DMS79 treated with DMSO at 0.1 percent for 48 hours (cell line): ENCODE results near the gene ZNF646.

Experiments
- DNase-seq: peaks from one replicate; lab custom pipeline; 2025; lab: John Stamatoyannopoulos, UW

The ZNF646 gene

DNA sequence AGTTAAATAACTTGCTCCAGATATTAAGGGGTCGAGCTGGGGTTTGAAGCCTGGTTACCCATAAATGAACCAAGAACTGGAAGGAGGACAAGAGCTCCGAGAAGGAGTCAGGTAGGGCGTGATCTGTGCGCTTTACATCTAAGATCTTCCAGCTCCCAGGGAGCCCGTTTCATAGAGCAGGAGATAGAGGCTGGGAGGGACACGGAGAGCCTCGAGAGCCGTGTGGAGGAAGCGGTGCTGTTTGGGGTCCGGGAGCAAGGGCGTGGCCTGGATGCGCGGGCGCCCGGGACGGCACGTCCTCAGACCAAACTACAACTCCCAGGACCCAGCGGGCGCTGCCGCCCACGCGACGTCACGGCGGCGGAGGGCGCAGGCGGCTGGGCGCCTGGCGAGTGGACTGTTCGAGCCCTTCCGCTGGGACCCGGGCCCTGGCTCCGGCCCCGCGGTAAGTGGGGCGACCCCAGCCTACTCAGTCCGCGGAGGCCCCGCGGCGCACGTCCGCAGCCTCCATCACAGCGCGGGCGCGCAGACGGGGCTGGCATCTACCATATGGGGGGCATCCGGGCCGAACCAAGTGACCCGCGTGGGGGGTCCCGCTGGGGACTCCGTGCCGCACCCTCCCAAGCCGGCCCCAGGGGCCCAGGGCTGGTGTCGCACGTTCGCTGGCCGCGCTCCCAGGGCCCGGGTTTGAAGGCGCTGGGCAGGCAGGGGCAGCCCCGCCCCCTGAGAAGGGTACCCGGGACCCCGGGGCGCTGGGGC lies 34.0 kb downstream of the ZNF646 start, which contains the start of gene BCKDK:
BCKDK (plus strand) TSS at position 352 of the 759 bp plus-strand sequence. CDS start 838 bp downstream, outside the sequence.
- peak; percentile 72 for DNase-seq

DNA sequence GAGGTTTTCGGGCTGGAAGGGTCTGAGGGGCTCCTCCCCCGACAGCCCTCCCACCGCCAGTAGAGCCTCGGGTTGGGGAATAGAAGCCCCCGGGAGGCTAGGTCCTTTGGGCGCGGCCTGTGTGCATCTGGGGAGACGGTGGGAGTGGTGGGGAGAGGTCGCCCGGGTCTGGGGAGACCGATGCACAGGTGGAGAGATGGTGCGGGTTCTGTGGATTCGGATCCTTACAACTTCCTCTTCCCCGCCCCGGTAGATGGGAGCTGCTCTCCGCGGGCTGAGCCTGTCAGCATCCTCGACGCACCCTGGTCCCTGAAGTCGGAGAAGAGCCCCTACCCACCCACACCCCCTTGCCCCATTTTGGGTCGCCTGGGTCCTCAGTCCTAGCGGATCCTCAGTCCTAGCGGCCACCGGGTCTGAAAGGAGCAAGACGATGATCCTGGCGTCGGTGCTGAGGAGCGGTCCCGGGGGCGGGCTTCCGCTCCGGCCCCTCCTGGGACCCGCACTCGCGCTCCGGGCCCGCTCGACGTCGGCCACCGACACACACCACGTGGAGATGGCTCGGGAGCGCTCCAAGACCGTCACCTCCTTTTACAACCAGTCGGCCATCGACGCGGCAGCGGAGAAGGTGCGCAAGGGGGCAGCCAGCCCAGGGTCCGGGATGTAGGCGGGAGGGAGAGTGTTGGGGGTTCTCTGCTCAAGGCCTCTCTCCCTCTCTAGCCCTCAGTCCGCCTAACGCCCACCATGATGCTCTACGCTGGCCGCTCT lies 34.8 kb downstream of the ZNF646 start:
- no peak for DNase-seq

DNA sequence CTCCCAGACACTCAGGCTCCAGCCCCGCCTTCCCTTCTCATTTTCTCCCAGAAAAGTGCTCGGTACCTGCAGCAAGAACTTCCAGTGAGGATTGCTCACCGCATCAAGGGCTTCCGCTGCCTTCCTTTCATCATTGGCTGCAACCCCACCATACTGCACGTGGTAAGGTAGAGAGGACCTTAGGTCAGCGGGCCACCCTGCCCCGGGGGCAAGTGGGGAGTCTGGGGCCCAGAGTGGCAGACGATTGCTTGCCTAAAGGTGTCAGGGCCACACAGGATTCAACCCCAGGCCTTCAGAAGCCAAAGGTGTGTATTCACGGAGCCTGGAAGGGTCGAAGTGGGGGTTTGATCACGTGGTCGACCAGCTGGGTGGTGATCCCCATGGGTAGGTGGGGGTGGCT lies 35.4 kb downstream of the ZNF646 start:
- no peak for DNase-seq

DNA sequence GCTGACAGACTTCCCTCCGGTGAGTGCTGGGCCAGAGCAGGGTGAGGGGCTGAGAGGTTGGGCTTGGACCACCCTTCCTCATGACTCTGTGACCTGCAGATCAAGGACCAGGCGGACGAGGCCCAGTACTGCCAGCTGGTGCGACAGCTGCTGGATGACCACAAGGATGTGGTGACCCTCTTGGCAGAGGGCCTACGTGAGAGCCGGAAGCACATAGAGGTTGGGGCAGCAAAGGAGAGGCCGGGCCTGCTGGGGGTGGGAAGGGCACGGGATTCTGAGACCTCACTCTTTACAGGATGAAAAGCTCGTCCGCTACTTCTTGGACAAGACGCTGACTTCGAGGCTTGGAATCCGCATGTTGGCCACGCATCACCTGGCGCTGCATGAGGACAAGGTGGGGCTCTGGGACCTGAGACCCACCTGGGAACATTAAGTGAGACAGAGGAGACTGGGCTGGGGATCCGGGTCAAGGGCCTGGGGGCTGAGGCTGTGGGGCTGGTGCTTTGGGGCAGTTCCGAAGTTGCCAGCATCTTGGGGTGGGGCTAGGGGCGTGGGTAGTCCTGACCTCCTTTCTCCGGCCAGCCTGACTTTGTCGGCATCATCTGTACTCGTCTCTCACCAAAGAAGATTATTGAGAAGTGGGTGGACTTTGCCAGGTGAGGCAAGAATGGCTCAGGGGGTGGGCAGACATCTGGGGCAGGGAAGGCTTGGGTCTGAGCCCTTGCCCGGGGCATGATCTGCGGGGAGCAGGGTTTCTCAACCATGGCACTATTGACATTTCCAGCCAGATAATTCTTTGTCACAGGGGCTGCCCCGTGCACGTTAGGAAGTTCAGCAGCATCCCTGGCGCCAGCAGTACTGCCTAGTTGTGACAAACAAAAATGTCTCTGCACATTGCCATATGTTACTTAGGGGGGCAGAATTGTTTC lies 36.1 kb downstream of the ZNF646 start:
- DNase-seq, result no peak

DNA sequence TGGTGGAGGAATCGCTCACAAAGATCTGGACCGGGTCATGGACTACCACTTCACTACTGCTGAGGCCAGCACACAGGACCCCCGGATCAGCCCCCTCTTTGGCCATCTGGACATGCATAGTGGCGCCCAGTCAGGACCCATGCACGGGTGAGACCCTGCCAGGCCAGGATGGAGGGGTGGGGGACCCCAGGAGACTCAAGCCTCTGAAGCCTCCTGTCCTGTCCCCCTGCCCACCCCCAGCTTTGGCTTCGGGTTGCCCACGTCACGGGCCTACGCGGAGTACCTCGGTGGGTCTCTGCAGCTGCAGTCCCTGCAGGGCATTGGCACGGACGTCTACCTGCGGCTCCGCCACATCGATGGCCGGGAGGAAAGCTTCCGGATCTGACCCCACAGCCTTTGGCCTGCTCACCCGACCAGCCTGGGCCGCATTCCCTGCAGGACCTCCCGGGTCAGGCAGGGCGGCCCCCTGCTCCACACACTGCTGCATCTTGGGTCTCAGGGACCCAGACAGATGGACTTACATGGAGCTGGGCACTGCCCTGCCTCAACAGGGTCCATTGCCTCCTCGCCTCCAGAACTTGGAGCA lies 37.8 kb downstream of the ZNF646 start:
- no peak for DNase-seq

DNA sequence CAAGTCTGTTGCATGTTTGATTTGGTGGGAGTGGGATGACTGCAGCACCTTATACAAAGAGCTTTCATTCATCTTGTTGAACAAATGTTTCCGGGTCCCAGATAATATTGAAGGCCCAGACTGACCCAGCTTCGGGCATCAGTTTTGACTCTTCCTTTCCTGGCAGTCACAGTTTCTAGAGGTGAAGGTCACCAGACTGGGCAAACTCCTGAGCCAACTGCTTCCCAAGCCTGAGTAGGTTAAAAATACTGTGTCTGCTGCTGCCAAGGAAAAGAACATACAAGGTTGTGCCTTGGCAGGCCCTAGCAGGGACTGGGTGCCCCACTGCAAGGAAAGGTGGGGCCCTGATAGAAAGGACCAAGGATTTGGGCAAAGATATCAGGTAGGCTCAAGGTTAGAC lies 38.5 kb downstream of the ZNF646 start:
- no peak for DNase-seq

DNA sequence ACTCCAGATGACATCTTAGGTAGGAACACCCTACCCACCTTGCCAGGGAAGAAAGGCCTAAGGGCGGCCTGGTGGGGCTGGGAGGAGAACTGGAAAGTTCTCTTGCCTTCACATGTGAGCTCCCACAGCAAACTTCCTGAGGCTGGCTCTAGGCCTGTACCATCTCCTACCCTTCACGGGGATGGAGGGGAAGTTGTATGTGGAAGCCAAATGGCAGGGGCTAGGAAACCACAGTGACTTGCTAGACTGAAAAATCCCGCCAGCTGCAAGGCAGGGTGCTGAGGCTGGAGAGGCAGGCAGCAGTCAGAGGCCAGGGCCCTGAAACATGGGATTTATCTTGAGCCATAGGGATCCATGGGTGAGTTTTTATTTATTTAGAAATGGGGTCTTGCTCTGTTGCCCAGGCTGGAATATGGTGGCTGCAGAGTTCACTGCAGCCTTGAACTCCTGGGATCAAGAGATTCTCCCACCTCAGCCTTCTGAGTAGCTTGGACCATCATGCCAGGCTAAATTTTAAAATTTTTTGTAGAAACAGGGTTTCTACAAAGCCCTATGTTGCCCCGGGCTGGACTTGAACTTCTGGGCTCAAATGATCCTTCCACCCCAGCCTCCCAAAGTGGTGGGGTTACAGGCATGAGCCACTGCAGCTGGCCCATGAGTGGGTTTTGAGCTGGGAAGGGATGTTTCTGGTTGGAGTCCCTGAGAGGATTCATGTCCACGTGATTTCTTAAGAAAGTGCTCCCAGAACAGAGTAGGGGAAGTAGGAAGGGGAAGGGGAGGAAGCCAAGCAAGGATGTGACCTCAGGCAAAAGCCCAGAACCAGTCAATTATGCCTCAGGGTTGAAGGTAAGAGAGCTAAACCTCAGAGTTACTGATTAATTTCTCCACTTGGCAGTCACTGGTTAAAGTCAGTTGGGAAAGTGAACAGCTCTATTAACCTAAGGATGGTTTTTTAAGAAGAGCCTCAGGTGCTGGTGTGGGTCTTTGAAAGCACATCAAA lies 39.2 kb downstream of the ZNF646 start:
- DNase-seq, result no peak

DNA sequence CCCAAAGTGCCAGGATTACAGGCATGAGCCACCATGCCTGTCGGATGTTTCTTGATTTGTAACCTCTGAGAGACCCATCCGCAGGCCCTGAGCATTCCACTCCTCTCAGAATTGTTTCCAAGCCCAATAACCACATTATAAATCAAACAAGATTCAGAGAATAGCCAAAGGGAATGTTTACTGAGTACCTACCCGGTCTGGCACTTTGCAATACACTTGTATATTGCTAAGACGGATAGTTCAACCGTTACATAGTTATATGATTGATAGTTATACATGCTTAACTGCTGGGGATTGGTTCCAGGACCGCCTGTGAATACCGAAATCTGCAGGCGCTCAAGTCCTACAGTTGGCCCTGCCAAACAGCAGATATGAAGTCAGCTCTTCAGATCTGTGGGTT lies 40.2 kb downstream of the ZNF646 start:
- no peak for DNase-seq

DNA sequence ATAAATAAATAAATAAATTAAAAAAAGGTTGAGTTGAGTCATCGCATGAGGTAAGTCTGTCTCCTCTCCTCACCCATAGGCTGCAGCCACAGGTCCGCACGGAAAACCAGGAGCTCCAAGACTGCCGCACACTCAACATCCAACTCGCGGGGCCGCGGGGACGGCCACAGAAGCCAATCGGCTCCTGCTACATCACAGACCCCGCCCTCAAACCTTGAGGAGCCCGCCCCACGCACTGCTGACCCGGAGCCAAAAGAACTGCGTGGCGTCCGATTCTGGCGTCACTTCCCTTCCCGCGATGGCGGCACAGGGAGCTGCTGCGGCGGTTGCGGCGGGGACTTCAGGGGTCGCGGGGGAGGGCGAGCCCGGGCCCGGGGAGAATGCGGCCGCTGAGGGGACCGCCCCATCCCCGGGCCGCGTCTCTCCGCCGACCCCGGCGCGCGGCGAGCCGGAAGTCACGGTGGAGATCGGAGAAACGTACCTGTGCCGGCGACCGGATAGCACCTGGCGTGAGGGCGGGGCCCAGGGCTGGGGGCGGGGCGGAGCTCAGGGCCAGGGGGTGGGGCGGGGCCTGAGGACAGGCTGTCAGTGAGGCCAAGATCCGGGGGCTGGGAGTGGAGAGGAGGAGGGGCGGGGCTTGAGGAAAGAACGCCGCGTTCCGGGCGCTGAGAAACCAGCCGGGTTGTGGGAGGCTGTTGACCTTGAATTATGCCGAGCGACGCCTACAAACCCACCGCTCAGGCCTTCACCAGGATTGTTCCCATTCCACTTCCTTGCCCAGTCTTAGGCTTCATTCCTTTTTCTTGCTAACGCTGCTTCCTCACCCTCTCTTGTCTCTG lies 43.4 kb downstream of the ZNF646 start, which contains the start of gene KAT8:
KAT8 (plus strand) TSS at position 281 of the 839 bp plus-strand sequence; CDS start at position 299, 18 bp downstream.
- DNase-seq, result peak; percentile 95

DNA sequence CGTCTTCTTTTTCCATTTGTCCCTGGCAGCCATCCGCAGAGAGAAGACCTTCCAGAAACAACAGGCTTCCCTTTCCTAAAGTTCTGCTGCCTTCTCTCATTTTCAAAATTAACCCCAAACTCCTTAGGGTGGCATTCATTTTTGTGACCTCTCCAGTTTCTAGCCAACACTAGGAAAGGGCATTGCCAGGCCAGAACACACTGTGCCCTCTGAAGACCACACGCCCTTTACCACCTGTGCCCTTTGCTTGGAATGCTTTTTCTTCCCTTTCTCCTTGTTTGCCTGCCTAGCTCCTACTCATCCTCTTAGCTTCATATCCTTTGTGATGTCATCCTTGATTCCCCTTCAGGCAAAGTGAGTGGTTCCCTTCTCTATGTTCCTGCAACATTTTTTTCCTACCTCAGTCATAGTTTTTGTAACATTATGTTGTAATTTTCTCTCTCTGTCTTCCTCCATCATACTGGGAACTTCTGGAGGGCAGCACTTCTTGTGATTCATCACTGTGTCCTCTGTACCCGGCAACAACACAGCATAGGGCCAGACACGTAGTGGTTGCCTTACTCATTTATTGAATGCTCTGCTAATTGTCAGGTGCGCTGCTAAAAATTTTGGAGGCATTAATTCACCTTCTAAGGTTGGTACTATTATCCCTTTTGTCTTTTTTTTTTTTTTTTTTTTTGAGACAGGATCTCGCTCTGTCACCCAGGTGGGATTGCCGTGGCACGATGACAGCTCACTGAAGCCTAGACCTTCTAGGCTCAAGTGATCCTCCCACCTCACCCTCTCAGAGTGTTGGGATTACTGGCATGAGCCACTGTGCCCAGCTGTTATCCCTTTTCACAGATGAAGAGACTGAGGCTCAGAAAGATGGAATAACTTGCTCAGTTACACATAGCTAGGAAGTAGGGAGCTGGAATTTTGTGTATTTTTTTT lies 44.3 kb downstream of the ZNF646 start:
- DNase-seq, result no peak

DNA sequence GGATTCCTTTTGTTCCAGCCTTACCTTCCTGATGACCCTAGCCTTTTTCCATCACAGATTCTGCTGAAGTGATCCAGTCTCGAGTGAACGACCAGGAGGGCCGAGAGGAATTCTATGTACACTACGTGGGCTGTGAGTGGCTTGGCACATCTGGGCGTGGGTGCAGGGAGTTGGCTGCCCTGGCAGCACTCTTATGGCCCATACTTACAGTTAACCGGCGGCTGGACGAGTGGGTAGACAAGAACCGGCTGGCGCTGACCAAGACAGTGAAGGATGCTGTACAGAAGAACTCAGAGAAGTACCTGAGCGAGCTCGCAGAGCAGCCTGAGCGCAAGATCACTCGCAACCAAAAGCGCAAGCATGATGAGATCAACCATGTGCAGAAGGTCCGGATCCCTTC lies 45.9 kb downstream of the ZNF646 start:
- DNase-seq, result no peak

DNA sequence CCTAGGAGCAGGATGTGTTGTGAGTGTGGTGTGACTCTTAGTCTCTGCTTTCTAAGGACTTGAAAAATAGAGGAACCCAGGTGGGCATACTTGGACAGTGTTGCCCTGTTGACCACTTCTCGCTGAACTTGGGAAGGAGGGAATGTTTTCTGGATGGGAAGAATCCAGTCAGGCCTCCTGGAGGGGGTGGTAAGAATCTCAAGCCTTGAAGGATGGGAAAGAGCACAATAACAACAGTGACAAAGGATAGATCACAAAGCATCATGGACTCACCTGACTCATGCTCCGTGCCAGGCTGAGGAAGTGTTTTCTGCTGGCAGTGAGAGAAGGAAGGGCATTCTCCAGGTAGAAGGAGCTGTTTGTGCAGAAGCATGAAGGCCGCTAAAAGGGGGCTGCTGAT lies 51.6 kb downstream of the ZNF646 start:
- DNase-seq, result no peak

DNA sequence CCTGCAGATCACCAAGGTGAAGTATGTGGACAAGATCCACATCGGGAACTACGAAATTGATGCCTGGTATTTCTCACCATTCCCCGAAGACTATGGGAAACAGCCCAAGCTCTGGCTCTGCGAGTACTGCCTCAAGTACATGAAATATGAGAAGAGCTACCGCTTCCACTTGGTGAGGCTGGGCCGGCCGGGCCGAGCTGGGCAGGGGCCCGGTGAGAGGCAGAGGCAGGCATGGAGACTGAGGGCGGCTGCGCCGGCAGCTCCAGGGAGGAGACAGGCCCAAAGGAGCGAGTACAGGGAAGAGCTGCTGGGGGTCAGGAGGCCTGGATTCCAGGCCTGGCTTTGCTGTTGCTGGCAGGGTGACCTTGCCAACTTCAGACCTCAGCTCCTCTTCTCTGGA lies 53.0 kb downstream of the ZNF646 start:
- no peak for DNase-seq

DNA sequence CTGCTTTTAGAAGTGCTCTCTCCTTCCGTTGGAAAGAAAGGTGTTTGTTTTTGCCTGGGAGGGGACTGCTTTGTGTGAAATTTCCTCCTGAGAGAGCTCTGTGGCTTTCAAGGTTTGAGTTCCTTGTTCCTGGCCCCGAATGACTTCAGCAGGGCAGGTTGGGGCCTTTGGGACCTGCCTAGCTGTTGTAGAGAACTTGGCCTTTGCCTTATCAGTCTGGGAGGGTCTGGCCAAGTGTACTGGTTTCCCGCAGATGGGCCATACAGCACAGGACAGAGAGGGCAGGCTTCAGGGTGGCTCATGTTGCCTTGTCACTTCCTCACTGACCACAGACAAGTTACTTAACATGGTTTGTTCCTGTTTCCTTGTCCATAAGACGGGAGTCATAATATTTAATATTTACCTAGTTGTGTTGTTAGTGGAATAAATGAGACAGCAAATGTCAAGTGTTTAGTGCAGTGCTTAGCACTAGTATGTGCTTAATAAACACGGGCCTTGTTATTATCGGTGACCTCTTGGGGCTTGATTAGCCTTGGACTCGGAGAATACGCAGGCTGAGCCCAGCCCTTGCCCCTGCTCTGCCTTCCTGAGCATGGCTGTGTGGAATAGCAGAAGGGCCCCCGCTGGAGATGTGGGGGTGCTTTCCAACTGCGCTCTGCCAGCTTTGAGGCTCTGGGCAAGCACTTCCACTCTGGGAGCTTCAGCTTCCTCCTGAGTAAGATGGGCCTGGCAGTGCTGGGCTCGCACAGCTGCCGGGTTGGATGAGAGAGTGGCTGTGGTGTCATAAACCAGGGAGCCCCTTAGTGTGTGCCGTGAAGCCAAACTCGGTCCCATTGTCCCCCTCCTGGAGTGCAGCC lies 54.7 kb downstream of the ZNF646 start:
- DNase-seq, result no peak

DNA sequence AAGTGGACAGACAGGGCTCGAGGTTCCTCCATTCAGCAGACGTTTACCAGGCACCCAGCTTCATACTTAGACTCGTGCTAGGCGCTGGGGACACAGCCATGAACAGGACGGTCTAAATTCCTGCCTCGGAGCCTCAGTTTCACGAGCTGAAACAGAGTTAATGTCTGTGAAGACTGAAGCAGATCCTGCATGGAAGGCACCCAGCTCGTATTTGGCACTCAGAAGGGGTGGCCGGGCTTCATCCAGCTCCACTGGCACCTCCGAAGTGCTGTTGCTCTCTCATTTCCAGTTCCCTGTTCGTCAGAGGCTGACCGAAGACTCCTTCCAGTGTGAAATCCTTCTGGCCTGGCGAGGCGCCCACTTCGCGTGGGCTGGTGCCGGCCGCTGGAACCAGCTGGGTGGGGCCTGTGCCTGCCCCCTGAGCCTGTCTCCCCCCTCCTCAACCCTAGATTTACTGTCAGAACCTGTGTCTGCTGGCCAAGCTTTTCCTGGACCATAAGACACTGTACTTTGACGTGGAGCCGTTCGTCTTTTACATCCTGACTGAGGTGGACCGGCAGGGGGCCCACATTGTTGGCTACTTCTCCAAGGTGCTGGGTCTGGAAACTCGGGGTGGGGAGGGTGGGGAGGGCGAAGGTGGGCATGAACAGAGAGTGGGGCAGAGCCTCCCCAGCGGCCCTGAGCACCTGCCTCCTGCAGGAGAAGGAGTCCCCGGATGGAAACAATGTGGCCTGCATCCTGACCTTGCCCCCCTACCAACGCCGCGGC lies 55.5 kb downstream of the ZNF646 start:
- DNase-seq, result no peak

DNA sequence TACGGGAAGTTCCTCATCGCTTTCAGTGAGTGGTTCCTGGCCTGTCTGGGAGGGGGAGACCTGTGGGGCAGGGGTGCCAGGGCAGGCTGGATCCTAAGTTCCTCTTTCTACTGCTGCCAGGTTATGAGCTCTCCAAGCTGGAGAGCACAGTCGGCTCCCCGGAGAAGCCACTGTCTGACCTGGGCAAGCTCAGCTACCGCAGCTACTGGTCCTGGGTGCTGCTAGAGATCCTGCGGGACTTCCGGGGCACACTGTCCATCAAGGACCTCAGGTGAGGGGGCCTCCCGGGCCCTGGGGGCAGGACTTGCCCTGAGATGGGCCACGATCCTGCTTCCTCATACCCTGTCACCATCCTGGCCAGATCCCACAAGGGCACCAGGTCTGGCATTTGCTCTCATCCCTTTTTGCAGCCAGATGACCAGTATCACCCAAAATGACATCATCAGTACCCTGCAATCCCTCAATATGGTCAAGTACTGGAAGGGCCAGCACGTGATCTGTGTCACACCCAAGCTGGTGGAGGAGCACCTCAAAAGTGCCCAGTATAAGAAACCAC lies 56.2 kb downstream of the ZNF646 start:
- DNase-seq, result no peak
